HepG2 (cell line): ENCODE results near the gene ADGRL2. TPM values are rescaled to one million over a fixed set of nuclear protein-coding genes. Genes with fewer than 3 reads are reported as not detected.

Experiments
- ATAC-seq: fragments of 200-7000 bp; cut with Tn5 transposase; 3 replicates; pipeline ENCODE4 v1.9.1; 2020; ENCODE audit warnings: mild to moderate bottlenecking, moderate library complexity
- BruUV-seq: library from RNA; stranded (reverse); fragments of 400-500 nt; replicated peaks from 2 replicates; lab custom pipeline; 2021; lab: Mats Ljungman, UMichigan
- CTCF ChIA-PET: fragments of 300-600 bp; formaldehyde crosslinking; extraction: SDS; loops from one replicate; lab custom pipeline; 2021; ENCODE audit warnings: low total read pairs, inconsistent platforms, low intra/inter-chr PET ratio; lab: Yijun Ruan, JAX
- POLR2A ChIA-PET: fragments of 350-600 bp; sonication (Branson Sonifier 250); formaldehyde crosslinking; loops from one replicate; lab custom pipeline; 2020; ENCODE audit warnings: antibody characterized with exemption, inconsistent platforms; lab: Yijun Ruan, JAX
- DNase-seq: peaks from one replicate; pipeline ENCODE4 v3.0.0-alpha.2; 2015; ENCODE audit warnings: low spot score
- FAIRE-seq: peaks from 3 replicates; lab custom pipeline; 2011; peaks lifted over from hg19 to GRCh38; lab: Jason Lieb, UNC
- H2AFZ ChIP-seq: one replicate; pipeline ENCODE4 v1.6.1; 2011; ENCODE audit warnings: low read length, inconsistent platforms
- H3K27ac ChIP-seq: fragments of 300-600 bp; 3 replicates; pipeline ENCODE4 v1.8.0; 2011; ENCODE audit warnings: mixed run types, mild to moderate bottlenecking, mixed read lengths, low read length, inconsistent platforms; ENCODE audit not compliant: insufficient read depth; ENCODE audit errors: extremely low read length
- H3K27me3 ChIP-seq, 2 experiments: fragments of 200-600 bp in 1 of 2; 2 replicates in 1 of 2; 3 replicates in 1 of 2; pipeline versions ENCODE4 v1.6.0 to v1.8.0; 2011; ENCODE audit warnings: low read length in 2 of 2, mild to moderate bottlenecking in 2 of 2, moderate library complexity in 2 of 2, inconsistent platforms in 1 of 2; ENCODE audit not compliant: insufficient read depth in 2 of 2, control insufficient read depth in 1 of 2
- H3K36me3 ChIP-seq, 2 experiments: fragments of 200-600 bp in 1 of 2; replicated peaks in 1 of 2; 2 replicates in 1 of 2; 3 replicates in 1 of 2; pipeline versions ENCODE4 v1.5.1 to v1.8.0; 2011; ENCODE audit warnings: low read length in 2 of 2, inconsistent platforms in 1 of 2; ENCODE audit not compliant: insufficient read depth in 2 of 2, control insufficient read depth in 1 of 2
- H3K4me1 ChIP-seq: 2 replicates; pipeline ENCODE4 v1.5.1; 2012; ENCODE audit warnings: low read length, inconsistent platforms; ENCODE audit not compliant: insufficient read depth
- H3K4me2 ChIP-seq: 2 replicates; pipeline ENCODE4 v1.6.0; 2011; ENCODE audit warnings: low read depth, low read length, inconsistent platforms
- H3K4me3 ChIP-seq, 3 experiments: fragments of 200-600 bp in 1 of 3; sonication (generic), shearing (Covaris generic) in 1 of 3; replicated peaks in 1 of 3; 2 replicates each; pipeline ENCODE4 v1.5.1; 2011 to 2016; ENCODE audit warnings: low read length in 3 of 3, inconsistent platforms in 2 of 3, low read depth in 2 of 3, mild to moderate bottlenecking in 2 of 3, control low read depth in 1 of 3, mixed read lengths in 1 of 3; ENCODE audit not compliant: insufficient read depth in 1 of 3
- H3K79me2 ChIP-seq: one replicate; pipeline ENCODE4 v1.6.1; 2011; ENCODE audit warnings: low read length, inconsistent platforms; ENCODE audit not compliant: insufficient read depth
- H3K9ac ChIP-seq: 2 replicates; pipeline ENCODE4 v1.6.0; 2011; ENCODE audit warnings: mild to moderate bottlenecking, low read depth, low read length, inconsistent platforms; ENCODE audit not compliant: insufficient read depth
- H3K9me3 ChIP-seq: 2 replicates; pipeline ENCODE4 v1.5.1; 2012; ENCODE audit warnings: mild to moderate bottlenecking, low read length
- H4K20me1 ChIP-seq: 2 replicates; pipeline ENCODE4 v1.6.0; 2011; ENCODE audit warnings: inconsistent platforms, mild to moderate bottlenecking, low read length, moderate library complexity; ENCODE audit not compliant: insufficient read depth
- CEBPG ChIP-seq: IDR thresholded peaks from 2 replicates; pipeline ENCODE4 v1.6.1; 2016
- CENPBD1 ChIP-seq: sonication (generic); formaldehyde crosslinking; IDR thresholded peaks from 2 replicates; pipeline ENCODE4 v1.8.0; 2022; ENCODE audit warnings: missing genetic modification reagents, low read depth, mild to moderate bottlenecking, borderline replicate concordance
- NR1H2 ChIP-seq: sonication (generic); formaldehyde crosslinking; IDR thresholded peaks from 2 replicates; pipeline ENCODE4 v1.8.1; 2022; ENCODE audit warnings: low read depth, missing genetic modification reagents, borderline replicate concordance
- WIZ ChIP-seq: sonication (generic); formaldehyde crosslinking; IDR thresholded peaks from 2 replicates; pipeline ENCODE4 v1.5.1; 2020; ENCODE audit warnings: mild to moderate bottlenecking, missing genetic modification reagents
- ZMAT5 ChIP-seq: sonication (generic); formaldehyde crosslinking; IDR thresholded peaks from 2 replicates; pipeline ENCODE4 v1.5.0; 2020; ENCODE audit warnings: mild to moderate bottlenecking, low read depth, missing genetic modification reagents, borderline replicate concordance
- ZNF572 ChIP-seq: sonication (generic); formaldehyde crosslinking; IDR thresholded peaks from 2 replicates; pipeline ENCODE4 v1.5.1; 2020; ENCODE audit warnings: mild to moderate bottlenecking, missing genetic modification reagents
- ZNF607 ChIP-seq: sonication (generic); formaldehyde crosslinking; IDR thresholded peaks from 2 replicates; pipeline ENCODE4 v1.5.1; 2020; ENCODE audit warnings: missing genetic modification reagents, mild to moderate bottlenecking, borderline replicate concordance
- ZNF790 ChIP-seq: sonication (generic); formaldehyde crosslinking; IDR thresholded peaks from 2 replicates; pipeline ENCODE4 v1.8.0; 2022; ENCODE audit warnings: missing genetic modification reagents, mild to moderate bottlenecking, borderline replicate concordance
- WGBS: methylation state at CpG from one replicate; pipeline ENCODE4 v1.1.6; 2017; ENCODE audit warnings: low lambda C conversion rate; 5-methylcytosine and 5-hydroxymethylcytosine counted together
- in situ Hi-C: cut with HindIII; loops from 2 replicates; pipeline ENCODE4 v1.10.0; 2017; ENCODE audit warnings: low pct_unique_long_range_greater_than_20kb; ENCODE audit not compliant: extremely low pct_ligation_motif_present
- intact Hi-C: fragments of 100-400 bp; cut with micrococcal nuclease; formaldehyde crosslinking; loops from one replicate; pipeline ENCODE4 v1.10.0; 2022; ENCODE audit not compliant: unreplicated experiment
- polyA plus RNA-seq, 8 experiments: library from polyadenylated mRNA; depleted of rRNA in 3 of 8; stranded (reverse) in 7 of 8; unstranded in 1 of 8; fragments of >200 nt; fragmentation: Illumina TruSeq in 4 of 8; extraction: Trizol in 4 of 8; gene quantifications; 2 replicates each; pipeline versions ENCODE4 v1.2.1 to v1.2.3, GENCODE V29; 2011 to 2016; ENCODE audit warnings: low read depth in 4 of 8, missing spikeins in 1 of 8, mixed read lengths in 1 of 8; ENCODE audit not compliant: insufficient read depth in 1 of 8
- total RNA-seq, 5 experiments: library from RNA; depleted of rRNA; stranded (reverse); fragments of >200 nt; fragmentation: Illumina TruSeq; extraction: Trizol; gene quantifications; 2 replicates each; pipeline ENCODE4 v1.2.3, GENCODE V29; 2016; ENCODE audit warnings: low read depth in 1 of 5
- TF ChIP-seq, protein P1 (sequence below): IDR thresholded peaks from 2 replicates; pipeline ENCODE4 v1.6.1; 2016
- TF ChIP-seq, protein P2 (sequence below): sonication (generic); formaldehyde crosslinking; IDR thresholded peaks from 2 replicates; pipeline ENCODE4 v1.4.0; 2020; ENCODE audit warnings: missing genetic modification reagents, borderline replicate concordance
- TF ChIP-seq, protein P3 (sequence below): sonication (generic); formaldehyde crosslinking; IDR thresholded peaks from 2 replicates; pipeline ENCODE4 v1.5.0; 2020; ENCODE audit warnings: missing genetic modification reagents

Gene ADGRL2
- total and polyA plus RNA-seq, 2 of the 13 experiments (the other 11 are each of a cell fraction or from before 2014, with no cell fraction given), result 15.3 to 31.6 TPM

DNA sequence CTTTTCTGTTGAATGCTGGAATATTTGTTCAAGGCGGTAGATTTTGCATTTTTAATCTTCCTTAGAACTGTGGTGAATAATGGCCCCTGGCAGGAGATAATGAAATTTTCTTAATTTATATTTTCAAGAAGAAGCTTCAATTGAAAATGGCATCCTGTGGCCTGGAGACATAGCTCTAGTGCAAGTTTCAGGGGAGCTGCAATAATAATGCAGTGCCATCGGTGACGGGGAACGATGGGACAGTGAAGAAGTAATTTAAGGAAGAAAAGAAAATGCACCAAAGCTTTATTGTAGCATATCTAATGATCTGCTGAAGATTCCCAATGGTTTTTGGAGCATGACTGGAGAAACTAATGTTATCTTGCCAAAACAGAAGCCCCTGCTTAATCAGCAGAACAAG is 128.4 kb downstream of the ADGRL2 start (continued):
- TF ChIP-seq ZNF572 (CRISPR knock-in tag) (no peak), ZNF790 (CRISPR knock-in tag) (no peak), CEBPG (CRISPR knock-in tag) (no peak)

GRCh38 chr1:81936853-81937252 is 136.1 kb downstream of the ADGRL2 start:
- TF ChIP-seq, protein P1, sequence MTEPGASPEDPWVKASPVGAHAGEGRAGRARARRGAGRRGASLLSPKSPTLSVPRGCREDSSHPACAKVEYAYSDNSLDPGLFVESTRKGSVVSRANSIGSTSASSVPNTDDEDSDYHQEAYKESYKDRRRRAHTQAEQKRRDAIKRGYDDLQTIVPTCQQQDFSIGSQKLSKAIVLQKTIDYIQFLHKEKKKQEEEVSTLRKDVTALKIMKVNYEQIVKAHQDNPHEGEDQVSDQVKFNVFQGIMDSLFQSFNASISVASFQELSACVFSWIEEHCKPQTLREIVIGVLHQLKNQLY, result no peak
- TF ChIP-seq ZMAT5 (CRISPR knock-in tag) (no peak), NR1H2 (CRISPR knock-in tag) (no peak), CENPBD1 (CRISPR knock-in tag) (no peak), ZNF607 (no peak), WIZ (CRISPR knock-in tag) (no peak)
- TF ChIP-seq, protein P2, sequence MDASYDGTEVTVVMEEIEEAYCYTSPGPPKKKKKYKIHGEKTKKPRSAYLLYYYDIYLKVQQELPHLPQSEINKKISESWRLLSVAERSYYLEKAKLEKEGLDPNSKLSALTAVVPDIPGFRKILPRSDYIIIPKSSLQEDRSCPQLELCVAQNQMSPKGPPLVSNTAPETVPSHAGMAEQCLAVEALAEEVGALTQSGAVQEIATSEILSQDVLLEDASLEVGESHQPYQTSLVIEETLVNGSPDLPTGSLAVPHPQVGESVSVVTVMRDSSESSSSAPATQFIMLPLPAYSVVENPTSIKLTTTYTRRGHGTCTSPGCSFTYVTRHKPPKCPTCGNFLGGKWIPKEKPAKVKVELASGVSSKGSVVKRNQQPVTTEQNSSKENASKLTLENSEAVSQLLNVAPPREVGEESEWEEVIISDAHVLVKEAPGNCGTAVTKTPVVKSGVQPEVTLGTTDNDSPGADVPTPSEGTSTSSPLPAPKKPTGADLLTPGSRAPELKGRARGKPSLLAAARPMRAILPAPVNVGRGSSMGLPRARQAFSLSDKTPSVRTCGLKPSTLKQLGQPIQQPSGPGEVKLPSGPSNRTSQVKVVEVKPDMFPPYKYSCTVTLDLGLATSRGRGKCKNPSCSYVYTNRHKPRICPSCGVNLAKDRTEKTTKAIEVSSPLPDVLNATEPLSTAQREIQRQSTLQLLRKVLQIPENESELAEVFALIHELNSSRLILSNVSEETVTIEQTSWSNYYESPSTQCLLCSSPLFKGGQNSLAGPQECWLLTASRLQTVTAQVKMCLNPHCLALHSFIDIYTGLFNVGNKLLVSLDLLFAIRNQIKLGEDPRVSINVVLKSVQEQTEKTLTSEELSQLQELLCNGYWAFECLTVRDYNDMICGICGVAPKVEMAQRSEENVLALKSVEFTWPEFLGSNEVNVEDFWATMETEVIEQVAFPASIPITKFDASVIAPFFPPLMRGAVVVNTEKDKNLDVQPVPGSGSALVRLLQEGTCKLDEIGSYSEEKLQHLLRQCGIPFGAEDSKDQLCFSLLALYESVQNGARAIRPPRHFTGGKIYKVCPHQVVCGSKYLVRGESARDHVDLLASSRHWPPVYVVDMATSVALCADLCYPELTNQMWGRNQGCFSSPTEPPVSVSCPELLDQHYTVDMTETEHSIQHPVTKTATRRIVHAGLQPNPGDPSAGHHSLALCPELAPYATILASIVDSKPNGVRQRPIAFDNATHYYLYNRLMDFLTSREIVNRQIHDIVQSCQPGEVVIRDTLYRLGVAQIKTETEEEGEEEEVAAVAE, result no peak
- TF ChIP-seq, protein P3, sequence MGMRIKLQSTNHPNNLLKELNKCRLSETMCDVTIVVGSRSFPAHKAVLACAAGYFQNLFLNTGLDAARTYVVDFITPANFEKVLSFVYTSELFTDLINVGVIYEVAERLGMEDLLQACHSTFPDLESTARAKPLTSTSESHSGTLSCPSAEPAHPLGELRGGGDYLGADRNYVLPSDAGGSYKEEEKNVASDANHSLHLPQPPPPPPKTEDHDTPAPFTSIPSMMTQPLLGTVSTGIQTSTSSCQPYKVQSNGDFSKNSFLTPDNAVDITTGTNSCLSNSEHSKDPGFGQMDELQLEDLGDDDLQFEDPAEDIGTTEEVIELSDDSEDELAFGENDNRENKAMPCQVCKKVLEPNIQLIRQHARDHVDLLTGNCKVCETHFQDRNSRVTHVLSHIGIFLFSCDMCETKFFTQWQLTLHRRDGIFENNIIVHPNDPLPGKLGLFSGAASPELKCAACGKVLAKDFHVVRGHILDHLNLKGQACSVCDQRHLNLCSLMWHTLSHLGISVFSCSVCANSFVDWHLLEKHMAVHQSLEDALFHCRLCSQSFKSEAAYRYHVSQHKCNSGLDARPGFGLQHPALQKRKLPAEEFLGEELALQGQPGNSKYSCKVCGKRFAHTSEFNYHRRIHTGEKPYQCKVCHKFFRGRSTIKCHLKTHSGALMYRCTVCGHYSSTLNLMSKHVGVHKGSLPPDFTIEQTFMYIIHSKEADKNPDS, result no peak
- Histone ChIP-seq H4K20me1 (no peaks in the 10 kb centered on the region), H3K9ac (no peak overlapping the region), H2AFZ (no peak overlapping the region), H3K4me1 (no peaks in the 10 kb centered on the region), H3K27me3 (no peaks in the 10 kb centered on the region), H3K27ac (no peak overlapping the region), H3K36me3 (no peaks in the 10 kb centered on the region), H3K4me3 (no peak overlapping the region), H3K4me2 (no peak overlapping the region), H3K79me2 (no peaks in the 10 kb centered on the region), H3K9me3 (no peaks in the 10 kb centered on the region)
- no peak for FAIRE-seq
- ATAC-seq, result no peak
- BruUV-seq, result no TSS peak
- CTCF ChIA-PET, result no interaction called here
- intact Hi-C loops (no loop called here), in situ Hi-C loops (no loop called here)
- POLR2A ChIA-PET, result no interaction called here
- WGBS, result 50% methylated on average over 2 of the region's 2 CpGs
- DNase-seq, result no peak
